A549 (cell line): ENCODE results near the gene ATM.

Experiments used
- CEBPB ChIP-seq, 2 experiments: fragments of >200 bp in 1 of 2; sonication (Bioruptor Twin) in 1 of 2; formaldehyde crosslinking in 1 of 2; IDR thresholded peaks; 2 replicates each; pipeline ENCODE4 v1.6.1; 2012 to 2016
- EHF ChIP-seq: fragments of 250-450 bp; sonication (Bioruptor Pico); IDR thresholded peaks from 2 replicates; pipeline ENCODE4 v1.5.0; 2020; ENCODE audit warnings: mild to moderate bottlenecking
- POLR2A ChIP-seq: IDR thresholded peaks from 2 replicates; pipeline ENCODE4 v1.6.1; 2012; ENCODE audit warnings: mild to moderate bottlenecking, low read length

DNA sequence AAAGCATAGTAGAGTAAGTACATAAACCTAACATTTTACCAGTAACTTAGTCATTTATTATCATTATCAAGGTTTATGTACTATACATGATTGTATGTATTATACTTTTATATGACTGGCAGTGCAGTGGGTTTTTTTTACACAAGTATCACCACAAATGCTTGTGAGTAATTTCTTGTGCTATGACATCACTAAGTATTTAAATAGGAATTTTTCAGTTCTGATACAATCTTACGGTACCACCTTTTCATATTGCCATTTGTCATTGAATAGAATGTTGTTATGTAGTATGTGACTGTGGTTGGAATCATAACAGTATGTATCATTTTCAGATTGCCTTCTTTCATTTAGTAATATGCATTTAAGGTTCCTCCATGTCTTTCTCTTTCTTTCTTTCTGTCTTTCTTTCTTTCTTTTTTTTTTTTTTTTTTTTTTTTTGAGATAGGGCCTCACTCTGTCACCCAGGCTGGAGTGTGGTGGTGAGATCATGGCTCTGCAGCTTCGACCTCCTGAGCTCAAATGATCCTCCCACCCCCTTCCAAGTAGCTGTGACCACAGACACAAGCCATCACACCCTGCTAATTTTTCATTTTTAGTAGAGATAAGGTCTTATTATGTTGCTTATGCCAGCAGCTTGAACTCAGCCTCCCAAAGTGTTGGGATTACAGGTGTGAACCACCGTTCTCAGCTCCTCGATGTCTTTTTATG is 18.6 kb downstream of the ATM start:
- TF ChIP-seq POLR2A (no peak), CEBPB (IDR thresholded peaks at IDR 0.05) (no peak), EHF (CRISPR knock-in tag) (no peak)
